Measurements from ENCODE around the gene VPREB1. TPM values are rescaled to one million over a fixed set of nuclear protein-coding genes. Genes with fewer than 3 reads are reported as not detected.
A peak's percentile ranks its signal among the peaks of the same experiment; 100 is the strongest.
"Not testable (repeated sequence)": the region's sequence is repeated elsewhere in the genome, so short reads cannot be mapped to it uniquely, and the experiment has no call there.

The VPREB1 gene
- polyA plus RNA-seq, 10 donors: 0.74 to 0.75 TPM; not detected in 8

- DNase-seq: peak in 1 of 3 donors; percentile 12
Measured at GRCh38 chr22:22245935-22246525, 1.4 kb downstream of the VPREB1 start.

GRCh38 chr22:22246706-22247105 lies 2.1 kb downstream of the VPREB1 start:
- no peak for DNase-seq

GRCh38 chr22:22248878-22249277 lies 4.3 kb downstream of the VPREB1 start:
- no peak for DNase-seq

- DNase-seq: not testable (repeated sequence)
Measured at GRCh38 chr22:22250651-22251050, 6.1 kb downstream of the VPREB1 start.

- DNase-seq: not testable (repeated sequence)
Measured at GRCh38 chr22:22256133-22256532, 11.5 kb downstream of the VPREB1 start.

- not testable (repeated sequence) for DNase-seq
Measured at GRCh38 chr22:22258597-22259415, 14.2 kb downstream of the VPREB1 start.

GRCh38 chr22:22260169-22260568 lies 15.6 kb downstream of the VPREB1 start:
- not testable (repeated sequence) for DNase-seq

GRCh38 chr22:22260586-22260985 lies 16.0 kb downstream of the VPREB1 start:
- DNase-seq: not testable (repeated sequence)

- not testable (repeated sequence) for DNase-seq
Measured at GRCh38 chr22:22262332-22263074, 17.9 kb downstream of the VPREB1 start.

- not testable (repeated sequence) for DNase-seq
Measured at GRCh38 chr22:22263823-22264222, 19.2 kb downstream of the VPREB1 start.

GRCh38 chr22:22270036-22270676 lies 25.6 kb downstream of the VPREB1 start:
- not testable (repeated sequence) for DNase-seq

GRCh38 chr22:22277423-22277822 lies 32.8 kb downstream of the VPREB1 start:
- not testable (repeated sequence) for DNase-seq

- DNase-seq: not testable (repeated sequence)
Measured at GRCh38 chr22:22284962-22285756, 40.6 kb downstream of the VPREB1 start.

- DNase-seq: not testable (repeated sequence)
Measured at GRCh38 chr22:22286390-22287105, 42.0 kb downstream of the VPREB1 start.

GRCh38 chr22:22287106-22287626 lies 42.6 kb downstream of the VPREB1 start:
- DNase-seq: not testable (repeated sequence)

- DNase-seq: not testable (repeated sequence)
Measured at GRCh38 chr22:22289666-22290065, 45.1 kb downstream of the VPREB1 start.

GRCh38 chr22:22291129-22291806 lies 46.7 kb downstream of the VPREB1 start:
- not testable (repeated sequence) for DNase-seq

GRCh38 chr22:22292656-22293055 lies 48.1 kb downstream of the VPREB1 start:
- not testable (repeated sequence) for DNase-seq

- DNase-seq: not testable (repeated sequence)
Measured at GRCh38 chr22:22293436-22293835, 48.9 kb downstream of the VPREB1 start.

Data from muscle of back (tissue), 11 donors.